BJ (cell line): Measurements from ENCODE around the gene APCDD1. TPM values are rescaled to one million over a fixed set of nuclear protein-coding genes. Genes with fewer than 3 reads are reported as not detected.

Source experiments
- CTCF ChIA-PET: fragments of 350-600 bp; formaldehyde crosslinking; extraction: SDS; loops from one replicate; lab custom pipeline; 2021; ENCODE audit warnings: antibody characterized with exemption, inconsistent platforms; lab: Yijun Ruan, JAX
- POLR2A ChIA-PET: fragments of 300-600 bp; sonication (Branson Sonifier 250); formaldehyde crosslinking; extraction: SDS; loops from one replicate; lab custom pipeline; 2021; ENCODE audit warnings: antibody characterized with exemption; lab: Charles Lee
- DNase-seq: peaks from one replicate; pipeline ENCODE4 v3.0.0-alpha.2; 2011; ENCODE audit warnings: low read depth
- H3K27me3 ChIP-seq: 2 replicates; pipeline ENCODE4 v1.6.0; 2011; ENCODE audit warnings: low read length; ENCODE audit not compliant: control insufficient read depth, insufficient read depth
- H3K36me3 ChIP-seq: 2 replicates; pipeline ENCODE4 v1.5.1; 2011; ENCODE audit warnings: low read length; ENCODE audit not compliant: control insufficient read depth, insufficient read depth
- H3K4me3 ChIP-seq: 2 replicates; pipeline ENCODE4 v1.5.1; 2011; ENCODE audit warnings: low read depth, mild to moderate bottlenecking, control low read depth, low read length
- CTCF ChIP-seq: IDR thresholded peaks from 2 replicates; pipeline ENCODE4 v1.5.1; 2011; ENCODE audit warnings: low read depth, mild to moderate bottlenecking, control low read depth, inconsistent platforms, low read length, moderate library complexity; ENCODE audit not compliant: insufficient read depth
- polyA plus RNA-seq: library from polyadenylated mRNA; depleted of rRNA; stranded (reverse); fragments of >200 nt; gene quantifications from 2 replicates; pipeline ENCODE4 v1.2.3, GENCODE V29; 2011

APCDD1 gene
- polyA plus RNA-seq, 1 experiment = 32.4 TPM

GRCh38 chr18:10459587-10459986, 5.2 kb downstream of the APCDD1 start:
- H3K27me3 ChIP-seq = 0 out of 2 replicates have a peak, but pooled peaks cover 5% of the 10 kb centered on the region
- ChIA-PET POLR2A (no interaction called here), CTCF (no interaction called here)

GRCh38 chr18:10460414-10461018, 6.1 kb downstream of the APCDD1 start:
- no peak for DNase-seq
- Histone ChIP-seq H3K36me3 (no peaks in the 10 kb centered on the region), H3K4me3 (no peak overlapping the region), H3K27me3 (0 out of 2 replicates have a peak, but pooled peaks cover 3% of the 10 kb centered on the region)
- TF ChIP-seq CTCF = no peak
- CTCF ChIA-PET = interaction anchor here (0.6 kb wide), 1 partner anchor 344 kb away, joined by 3 read pairs; no protein-coding TSS in a partner anchor
- POLR2A ChIA-PET = no interaction called here

More at GRCh38 chr18:10459587-10459986, 5.2 kb downstream of the APCDD1 start:
- Histone ChIP-seq H3K4me3 (no peak overlapping the region), H3K36me3 (no peaks in the 10 kb centered on the region)
- DNase-seq = no peak
- no peak for TF ChIP-seq CTCF

- POLR2A ChIA-PET = no interaction called here
- no peak for TF ChIP-seq CTCF
- no peaks in the 10 kb centered on the region for H3K36me3 ChIP-seq
- H3K27me3 ChIP-seq = peaks cover 4% of the 10 kb centered on the region; the same call in 1 of the 2 replicates
- no peak overlapping the region for H3K4me3 ChIP-seq
- CTCF ChIA-PET = no interaction called here
- DNase-seq = no peak
These were observed 7.6 kb downstream of the APCDD1 start for GRCh38 chr18:10461989-10462388.

GRCh38 chr18:10462597-10462996, 8.2 kb downstream of the APCDD1 start:
- DNase-seq = no peak
- TF ChIP-seq CTCF = no peak
- POLR2A ChIA-PET = no interaction called here
- CTCF ChIA-PET = no interaction called here
- H3K27me3 ChIP-seq = peaks cover 4% of the 10 kb centered on the region; the same call in 1 of the 2 replicates
- no peak overlapping the region for H3K4me3 ChIP-seq
- H3K36me3 ChIP-seq = no peaks in the 10 kb centered on the region

- TF ChIP-seq CTCF = no peak
- no peak for DNase-seq
- Histone ChIP-seq H3K27me3 (peaks cover 6% of the 10 kb centered on the region; the same call in 1 of the 2 replicates), H3K36me3 (no peaks in the 10 kb centered on the region), H3K4me3 (no peak overlapping the region)
- ChIA-PET POLR2A (no interaction called here), CTCF (no interaction called here)
These were observed 8.7 kb downstream of the APCDD1 start for GRCh38 chr18:10463096-10463495.
